ENCODE data around the gene SYNGR3. TPM values are rescaled to one million over a fixed set of nuclear protein-coding genes. Genes with fewer than 3 reads are reported as not detected.
"Not testable (repeated sequence)": the region's sequence is repeated elsewhere in the genome, so short reads cannot be mapped to it uniquely, and the experiment has no call there.

Gene SYNGR3
- total RNA-seq, 1 donor from 2014 or later = 6.0 TPM

DNA sequence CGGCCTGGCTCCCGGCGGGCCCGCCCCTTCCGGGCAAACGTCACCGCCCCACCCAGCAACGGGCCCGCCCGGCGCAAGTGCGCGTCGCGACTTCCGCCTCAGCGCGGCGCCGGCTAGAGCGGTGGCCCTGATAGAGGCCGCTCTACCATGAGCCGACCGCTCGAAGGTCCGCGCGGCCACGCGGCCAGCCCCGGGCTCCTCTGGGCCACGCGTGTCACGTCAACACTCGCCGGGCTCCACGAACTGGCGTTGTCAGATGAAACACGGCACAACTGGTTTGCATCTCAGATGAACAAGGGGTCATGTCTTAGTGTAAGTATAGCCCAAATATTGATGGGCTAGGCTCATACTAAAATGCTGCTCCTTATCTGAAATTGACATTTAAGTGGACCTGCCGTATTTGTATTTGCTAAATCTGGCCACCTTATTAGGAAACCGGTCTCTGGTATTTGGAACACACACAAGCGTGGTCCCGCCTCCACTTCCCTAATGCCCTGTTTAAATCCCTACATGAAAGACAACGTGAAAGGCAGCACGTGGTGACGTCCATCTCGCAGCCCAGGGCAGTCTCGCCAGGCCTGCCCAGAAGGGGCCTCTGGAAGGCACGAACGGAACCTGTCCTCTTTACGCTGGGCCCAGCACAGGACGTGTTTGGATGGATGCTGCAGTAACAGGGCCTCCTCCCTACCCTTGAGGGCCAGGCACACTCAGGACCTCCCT, 20.2 kb downstream of the SYNGR3 start, which contains the start of gene ZNF598:
Gene ZNF598 (minus strand): TSS at position 31 of the 720 bp plus-strand sequence.
- Histone ChIP-seq H3K79me2 (ENCODE audit: insufficient read depth, low read length) (peaks cover 56% of the 10 kb centered on the region), H3K4me3 (ENCODE audit: insufficient read depth, low read depth, low read length) (peak within 1 kb of the TSS; percentile 88), H4K20me1 (ENCODE audit: insufficient read depth, low read length) (peaks cover 42% of the 10 kb centered on the region), H3K27ac (ENCODE audit: low read depth, low read length) (peak within 1 kb of the TSS; percentile 83), H3K9ac (ENCODE audit: low read length) (peak within 1 kb of the TSS; percentile 94), H3K4me2 (ENCODE audit: low read length) (peak within 1 kb of the TSS; percentile 100), H3K4me1 (ENCODE audit: insufficient read depth, low read length) (peaks cover 30% of the 10 kb centered on the region), H3K9me3 (ENCODE audit: insufficient read depth, low read depth, low read length) (no peaks in the 10 kb centered on the region), H3K36me3 (ENCODE audit: insufficient read depth, low read length) (no peaks in the 10 kb centered on the region), H2AFZ (ENCODE audit: low read depth, low read length) (peak within 1 kb of the TSS; percentile 84), H3K27me3 (ENCODE audit: insufficient read depth, low read length) (no peaks in the 10 kb centered on the region)
- TF ChIP-seq EZH2 (IDR thresholded peaks at IDR 0.05; ENCODE audit: insufficient read depth, low read length) (no peak), CTCF (IDR thresholded peaks at IDR 0.05; ENCODE audit: insufficient read depth, low read depth, low read length) (no peak)
- peaks cover 4% of the 10 kb centered on the region for H3K36me3 Mint-ChIP-seq (ENCODE audit: low read depth, unreplicated experiment)
- H3K27me3 Mint-ChIP-seq (ENCODE audit: low read depth, unreplicated experiment) = no peaks in the 10 kb centered on the region
- peaks cover 18% of the 10 kb centered on the region for H3K4me1 Mint-ChIP-seq (ENCODE audit: low read depth, unreplicated experiment)
- H3K27ac Mint-ChIP-seq (ENCODE audit: unreplicated experiment) = peak within 1 kb of the TSS; percentile 85
- FAIRE-seq (no peak), DNase-seq (ENCODE audit: low read depth) (peak; percentile 69)
- peak within 1 kb of the TSS; percentile 90 for H3K4me3 Mint-ChIP-seq (ENCODE audit: unreplicated experiment)
- H3K9me3 Mint-ChIP-seq (ENCODE audit: unreplicated experiment) = no peaks in the 10 kb centered on the region

- not testable (repeated sequence) for FAIRE-seq; H3K27me3 Mint-ChIP-seq (ENCODE audit: low read depth, unreplicated experiment); H3K27ac ChIP-seq (ENCODE audit: low read depth, low read length)
Observed at GRCh38 chr16:2011726-2012125, 22.0 kb downstream of the SYNGR3 start.

DNA sequence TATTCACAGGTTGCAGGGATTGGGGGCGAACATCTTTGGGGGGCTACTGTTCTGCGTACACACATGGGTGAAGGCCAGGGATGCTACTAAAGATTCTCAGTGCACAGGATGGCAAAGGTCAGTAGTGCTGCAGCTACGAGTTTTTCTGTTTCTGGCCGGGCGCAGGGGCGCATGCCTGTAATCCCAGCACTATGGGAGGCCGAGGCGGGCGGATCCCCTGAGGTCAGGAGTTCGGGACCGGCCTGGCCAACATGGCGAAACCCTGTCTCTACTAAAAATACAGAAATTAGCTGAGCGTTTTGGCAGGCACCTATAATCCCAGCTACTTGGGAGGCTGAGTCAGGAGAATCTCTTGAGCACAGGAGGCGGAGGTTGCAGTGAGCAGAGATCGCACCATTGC, 23.8 kb downstream of the SYNGR3 start:
- Histone ChIP-seq H3K4me1 (ENCODE audit: insufficient read depth, low read length) (peaks cover 14% of the 10 kb centered on the region), H3K27ac (ENCODE audit: low read depth, low read length) (no peak overlapping the region), H3K4me2 (ENCODE audit: low read length) (no peak overlapping the region), H2AFZ (ENCODE audit: low read depth, low read length) (no peak overlapping the region), H3K4me3 (ENCODE audit: insufficient read depth, low read depth, low read length) (no peak overlapping the region), H4K20me1 (ENCODE audit: insufficient read depth, low read length) (peaks cover 7% of the 10 kb centered on the region), H3K9ac (ENCODE audit: low read length) (no peak overlapping the region), H3K79me2 (ENCODE audit: insufficient read depth, low read length) (peaks cover 20% of the 10 kb centered on the region), H3K36me3 (ENCODE audit: insufficient read depth, low read length) (no peaks in the 10 kb centered on the region), H3K9me3 (ENCODE audit: insufficient read depth, low read depth, low read length) (no peaks in the 10 kb centered on the region), H3K27me3 (ENCODE audit: insufficient read depth, low read length) (no peaks in the 10 kb centered on the region)
- DNase-seq (ENCODE audit: low read depth) (no peak), FAIRE-seq (no peak)
- peaks cover 2% of the 10 kb centered on the region for H3K36me3 Mint-ChIP-seq (ENCODE audit: low read depth, unreplicated experiment)
- peak overlapping the region; percentile 41 for H3K27ac Mint-ChIP-seq (ENCODE audit: unreplicated experiment)
- peaks cover 4% of the 10 kb centered on the region for H3K27me3 Mint-ChIP-seq (ENCODE audit: low read depth, unreplicated experiment)
- peaks cover 3% of the 10 kb centered on the region for H3K4me1 Mint-ChIP-seq (ENCODE audit: low read depth, unreplicated experiment)
- no peak overlapping the region for H3K4me3 Mint-ChIP-seq (ENCODE audit: unreplicated experiment)
- TF ChIP-seq EZH2 (IDR thresholded peaks at IDR 0.05; ENCODE audit: insufficient read depth, low read length) = no peak
- TF ChIP-seq CTCF (IDR thresholded peaks at IDR 0.05; ENCODE audit: insufficient read depth, low read depth, low read length) = no peak
- H3K9me3 Mint-ChIP-seq (ENCODE audit: unreplicated experiment) = no peaks in the 10 kb centered on the region

More at GRCh38 chr16:2011726-2012125, 22.0 kb downstream of the SYNGR3 start:
- H3K9me3 ChIP-seq (ENCODE audit: insufficient read depth, low read depth, low read length); H3K4me2 ChIP-seq (ENCODE audit: low read length); H3K9ac ChIP-seq (ENCODE audit: low read length); H3K9me3 Mint-ChIP-seq (ENCODE audit: unreplicated experiment); H3K27ac Mint-ChIP-seq (ENCODE audit: unreplicated experiment); H3K36me3 ChIP-seq (ENCODE audit: insufficient read depth, low read length); H3K4me3 ChIP-seq (ENCODE audit: insufficient read depth, low read depth, low read length); H2AFZ ChIP-seq (ENCODE audit: low read depth, low read length); DNase-seq (ENCODE audit: low read depth); H3K36me3 Mint-ChIP-seq (ENCODE audit: low read depth, unreplicated experiment); H3K27me3 ChIP-seq (ENCODE audit: insufficient read depth, low read length): not testable (repeated sequence)
- H3K79me2 ChIP-seq (ENCODE audit: insufficient read depth, low read length) = peaks cover 38% of the 10 kb centered on the region
- peaks cover 25% of the 10 kb centered on the region for H4K20me1 ChIP-seq (ENCODE audit: insufficient read depth, low read length)
- peaks cover 12% of the 10 kb centered on the region for H3K4me1 Mint-ChIP-seq (ENCODE audit: low read depth, unreplicated experiment)
- H3K4me1 ChIP-seq (ENCODE audit: insufficient read depth, low read length) = peaks cover 28% of the 10 kb centered on the region
- H3K4me3 Mint-ChIP-seq (ENCODE audit: unreplicated experiment) = peak overlapping the region; percentile 57
